ENCODE data around the gene TCF3. TPM values are rescaled to one million over a fixed set of nuclear protein-coding genes. Genes with fewer than 3 reads are reported as not detected.

The TCF3 gene
- total and polyA plus RNA-seq, 2 donors (not counting 3 experiments of a cell fraction or from before 2014, with no cell fraction given): 147 to 193 TPM

DNA sequence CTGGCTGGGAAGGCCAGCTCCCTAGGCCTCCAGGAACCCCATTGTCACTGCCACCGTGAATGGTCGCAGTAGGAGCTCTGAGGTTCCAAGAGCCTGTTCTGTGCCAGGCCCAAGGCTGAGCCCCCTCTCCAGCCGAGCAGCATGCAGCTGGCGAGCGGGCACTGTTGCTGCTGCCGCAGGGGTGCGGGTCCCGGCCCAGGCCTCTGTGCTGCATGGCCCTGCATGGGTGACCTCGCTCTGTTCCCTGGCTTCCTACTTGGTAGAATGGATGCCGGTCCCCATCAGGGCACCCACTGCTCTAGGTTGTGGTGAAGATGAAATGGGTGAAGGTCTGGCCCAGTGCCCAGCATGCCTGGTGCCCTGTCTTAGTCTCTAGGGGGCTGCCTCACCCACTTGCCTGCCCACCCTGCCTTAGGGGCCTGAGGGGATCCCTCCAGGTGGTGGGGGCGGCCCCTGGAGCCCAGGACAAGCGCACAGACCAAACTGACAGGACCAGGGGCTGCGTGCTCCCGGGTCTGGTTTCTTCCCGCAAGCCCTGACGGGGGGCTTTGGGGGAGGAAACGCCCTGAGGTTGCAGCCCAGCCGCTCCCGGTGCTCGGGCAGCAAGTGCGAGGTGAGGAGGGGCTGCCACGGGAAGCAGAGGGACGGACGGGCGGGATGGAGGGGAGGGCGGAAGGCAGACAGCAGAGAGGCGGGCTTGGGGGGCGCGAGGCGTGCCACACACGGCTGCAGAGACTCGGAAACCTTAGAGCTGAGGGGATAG, 38.4 kb downstream of the TCF3 start:
- H3K4me1 ChIP-seq (ENCODE audit: control insufficient read depth, extremely low read depth, insufficient read depth, low read length): no peaks in the 10 kb centered on the region
- no peak for FAIRE-seq
- no peaks in the 10 kb centered on the region for H3K9me1 ChIP-seq (replicated peaks; ENCODE audit: control insufficient read depth, extremely low read depth, insufficient read depth, low read length)
- no peak for TF ChIP-seq CTCF (IDR thresholded peaks at IDR 0.05; ENCODE audit: extremely low read depth in 1 of 2, insufficient read depth in 1 of 2, low read depth in 1 of 2, low read length in 2 of 2)
- TF ChIP-seq EZH2 (IDR thresholded peaks at IDR 0.05; ENCODE audit: borderline replicate concordance, low read depth, low read length, severe bottlenecking): no peak
- TF ChIP-seq FOS (IDR thresholded peaks at IDR 0.05; ENCODE audit: borderline replicate concordance, insufficient read depth, low read length): no peak
- no peak for TF ChIP-seq MAX (IDR thresholded peaks at IDR 0.05; ENCODE audit: insufficient read depth, insufficient read length)
- no peak for TF ChIP-seq MYC (IDR thresholded peaks at IDR 0.05; ENCODE audit: low read depth, low read length)
- TF ChIP-seq POLR2AphosphoS5 (IDR thresholded peaks at IDR 0.05; ENCODE audit: insufficient read depth, low read depth, low read length): no peak
- TF ChIP-seq JUN (IDR thresholded peaks at IDR 0.05; ENCODE audit: borderline replicate concordance, insufficient read depth, insufficient read length, low read depth): no peak
- TF ChIP-seq POLR2A (IDR thresholded peaks at IDR 0.05; ENCODE audit: low read depth, low read length): no peak
- TF ChIP-seq GATA2 (IDR thresholded peaks at IDR 0.05; ENCODE audit: insufficient read depth, insufficient read length, low read depth, low read length): no peak
- no peaks in the 10 kb centered on the region for H3K27me3 ChIP-seq (ENCODE audit: control insufficient read depth in 2 of 2, insufficient read depth in 2 of 2, low read length in 2 of 2)
- H3K36me3 ChIP-seq (ENCODE audit: control insufficient read depth in 2 of 2, extremely low read depth in 1 of 2, insufficient read depth in 2 of 2, low read length in 2 of 2): peaks cover 15 to 60% of the 10 kb centered on the region in 2 experiments
- H4K20me1 ChIP-seq (replicated peaks; ENCODE audit: control insufficient read depth, extremely low read depth, insufficient read depth, low read length): no peaks in the 10 kb centered on the region
- DNase-seq (ENCODE audit: low read depth, low spot score): no peak
- BruUV-seq (replicated peaks): no TSS peak
- ChIA-PET POLR2A (no interaction called here), CTCF (no interaction called here)
- dilution Hi-C loops (cut with MboI; ENCODE audit: extremely low pct_ligation_motif_present, low sequenced_read_pairs) (no loop called here), intact Hi-C loops (cut with micrococcal nuclease) (no loop called here)
- H2AFZ ChIP-seq (ENCODE audit: low read depth, low read length): no peak overlapping the region
- H3K79me2 ChIP-seq (ENCODE audit: control insufficient read depth, insufficient read depth, low read length): no peaks in the 10 kb centered on the region
- no peaks in the 10 kb centered on the region for H3K9me3 ChIP-seq (replicated peaks; ENCODE audit: control insufficient read depth, insufficient read depth, low read length)
- H3K9ac ChIP-seq (replicated peaks; ENCODE audit: extremely low read depth, insufficient read depth, low read length): no peak overlapping the region
- H3K4me3 ChIP-seq (replicated peaks in 1 of 3; ENCODE audit: insufficient read depth in 1 of 3, low read depth in 1 of 3, low read length in 3 of 3): no peak overlapping the region
- no peak overlapping the region for H3K4me2 ChIP-seq (ENCODE audit: insufficient read depth, low read length)
- H3K27ac ChIP-seq (ENCODE audit: insufficient read depth, low read depth, low read length): no peak overlapping the region
